Smooth muscle cell (in vitro differentiated cells): ENCODE results near the gene NPHP4. TPM values are rescaled to one million over a fixed set of nuclear protein-coding genes. Genes with fewer than 3 reads are reported as not detected.

Experiments
- DNase-seq: peaks from one replicate; lab custom pipeline; 2025; ENCODE audit not compliant: unreplicated experiment; lab: John Stamatoyannopoulos, UW
- H2AFZ ChIP-seq: fragments of 200-600 bp; sonication (generic); 2 replicates; pipeline ENCODE4 v1.6.0; 2016; ENCODE audit warnings: antibody characterized with exemption, low read depth, mild to moderate bottlenecking
- H3F3A ChIP-seq: fragments of 200-600 bp; sonication (generic); 2 replicates; pipeline ENCODE4 v1.6.0; 2017; ENCODE audit warnings: antibody characterized with exemption, low read depth
- H3K27ac ChIP-seq: fragments of 200-600 bp; sonication (generic); 2 replicates; pipeline ENCODE4 v1.5.1; 2016; ENCODE audit warnings: low read depth, mild to moderate bottlenecking
- H3K27me3 ChIP-seq: fragments of 200-600 bp; sonication (generic); 2 replicates; pipeline ENCODE4 v1.6.1; 2016; ENCODE audit warnings: low read depth, mild to moderate bottlenecking
- H3K36me3 ChIP-seq: fragments of 200-600 bp; sonication (generic); 2 replicates; pipeline ENCODE4 v1.5.1; 2016; ENCODE audit warnings: low read depth
- H3K4me1 ChIP-seq: fragments of 200-600 bp; sonication (generic); 2 replicates; pipeline ENCODE4 v1.5.1; 2016; ENCODE audit warnings: low read depth
- H3K4me2 ChIP-seq: fragments of 200-600 bp; sonication (generic); 2 replicates; pipeline ENCODE4 v1.6.0; 2016; ENCODE audit warnings: mild to moderate bottlenecking
- H3K4me3 ChIP-seq: fragments of 200-600 bp; sonication (generic); 2 replicates; pipeline ENCODE4 v1.5.1; 2016; ENCODE audit warnings: mild to moderate bottlenecking
- H3K79me2 ChIP-seq: fragments of 200-600 bp; sonication (generic); 2 replicates; pipeline ENCODE4 v1.6.0; 2016; ENCODE audit warnings: low read depth, mild to moderate bottlenecking
- H3K9ac ChIP-seq: fragments of 200-600 bp; sonication (generic); 2 replicates; pipeline ENCODE4 v1.6.0; 2016; ENCODE audit warnings: low read depth
- H3K9me3 ChIP-seq: fragments of 200-600 bp; sonication (generic); replicated peaks from 2 replicates; pipeline ENCODE4 v1.5.1; 2016; ENCODE audit warnings: low read depth
- H4K20me1 ChIP-seq: fragments of 200-600 bp; sonication (generic); 2 replicates; pipeline ENCODE4 v1.6.0; 2016; ENCODE audit warnings: low read depth
- WGBS: methylation state at CpG from one replicate; pipeline ENCODE4 v1.1.7; 2016; ENCODE audit warnings: low lambda C conversion rate; 5-methylcytosine and 5-hydroxymethylcytosine counted together
- polyA plus RNA-seq: library from polyadenylated mRNA; unstranded; fragments of >200 nt; fragmentation: Nextera tagmentation; extraction: Ambion mirVana; gene quantifications from 2 replicates; pipeline ENCODE4 v1.2.1, GENCODE V29; 2016
- total RNA-seq: library from RNA; depleted of rRNA; stranded (reverse); fragments of >200 nt; gene quantifications from 2 replicates; pipeline ENCODE4 v1.2.3, GENCODE V29; 2014
- TF ChIP-seq, protein P1 (sequence below): fragments of 200-600 bp; sonication (generic); IDR thresholded peaks from 2 replicates; pipeline ENCODE4 v1.5.1; 2017; ENCODE audit warnings: borderline replicate concordance, mild to moderate bottlenecking, antibody characterized with exemption; ENCODE audit not compliant: insufficient read depth, poor library complexity, severe bottlenecking

Gene NPHP4
- total and polyA plus RNA-seq, 2 experiments from 2014 or later, result 5.4 to 8.4 TPM

GRCh38 chr1:5858844-5859407 is 133.3 kb downstream of the NPHP4 start:
- Histone ChIP-seq H3K4me1 (no peaks in the 10 kb centered on the region), H3K4me2 (no peak overlapping the region), H2AFZ (no peak overlapping the region), H3K9me3 (no peaks in the 10 kb centered on the region), H3K9ac (no peak overlapping the region), H3K4me3 (no peak overlapping the region), H3F3A (no peaks in the 10 kb centered on the region), H4K20me1 (no peaks in the 10 kb centered on the region), H3K79me2 (no peaks in the 10 kb centered on the region), H3K27me3 (no peaks in the 10 kb centered on the region), H3K27ac (no peak overlapping the region), H3K36me3 (no peaks in the 10 kb centered on the region)
- TF ChIP-seq, protein P1, sequence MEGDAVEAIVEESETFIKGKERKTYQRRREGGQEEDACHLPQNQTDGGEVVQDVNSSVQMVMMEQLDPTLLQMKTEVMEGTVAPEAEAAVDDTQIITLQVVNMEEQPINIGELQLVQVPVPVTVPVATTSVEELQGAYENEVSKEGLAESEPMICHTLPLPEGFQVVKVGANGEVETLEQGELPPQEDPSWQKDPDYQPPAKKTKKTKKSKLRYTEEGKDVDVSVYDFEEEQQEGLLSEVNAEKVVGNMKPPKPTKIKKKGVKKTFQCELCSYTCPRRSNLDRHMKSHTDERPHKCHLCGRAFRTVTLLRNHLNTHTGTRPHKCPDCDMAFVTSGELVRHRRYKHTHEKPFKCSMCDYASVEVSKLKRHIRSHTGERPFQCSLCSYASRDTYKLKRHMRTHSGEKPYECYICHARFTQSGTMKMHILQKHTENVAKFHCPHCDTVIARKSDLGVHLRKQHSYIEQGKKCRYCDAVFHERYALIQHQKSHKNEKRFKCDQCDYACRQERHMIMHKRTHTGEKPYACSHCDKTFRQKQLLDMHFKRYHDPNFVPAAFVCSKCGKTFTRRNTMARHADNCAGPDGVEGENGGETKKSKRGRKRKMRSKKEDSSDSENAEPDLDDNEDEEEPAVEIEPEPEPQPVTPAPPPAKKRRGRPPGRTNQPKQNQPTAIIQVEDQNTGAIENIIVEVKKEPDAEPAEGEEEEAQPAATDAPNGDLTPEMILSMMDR, result no peak
- no peak for DNase-seq
- WGBS, result 84% methylated on average over 25 of the region's 25 CpGs

- H3K27me3 ChIP-seq, result no peaks in the 10 kb centered on the region
- no peak overlapping the region for H3K4me2 ChIP-seq
- H3K4me3 ChIP-seq, result no peak overlapping the region
- H3K36me3 ChIP-seq, result no peaks in the 10 kb centered on the region
- no peaks in the 10 kb centered on the region for H3K79me2 ChIP-seq
- H3K9me3 ChIP-seq, result no peaks in the 10 kb centered on the region
- no peak overlapping the region for H3K27ac ChIP-seq
- H2AFZ ChIP-seq, result no peak overlapping the region
- no peak overlapping the region for H3K9ac ChIP-seq
- no peaks in the 10 kb centered on the region for H3K4me1 ChIP-seq
- DNase-seq, result no peak
- WGBS, result 92% methylated on average over 13 of the region's 19 CpGs
- no peaks in the 10 kb centered on the region for H4K20me1 ChIP-seq
- TF ChIP-seq, protein P1, result no peak
- H3F3A ChIP-seq, result no peaks in the 10 kb centered on the region
These were observed 134.0 kb downstream of the NPHP4 start for GRCh38 chr1:5858246-5858645.

DNA sequence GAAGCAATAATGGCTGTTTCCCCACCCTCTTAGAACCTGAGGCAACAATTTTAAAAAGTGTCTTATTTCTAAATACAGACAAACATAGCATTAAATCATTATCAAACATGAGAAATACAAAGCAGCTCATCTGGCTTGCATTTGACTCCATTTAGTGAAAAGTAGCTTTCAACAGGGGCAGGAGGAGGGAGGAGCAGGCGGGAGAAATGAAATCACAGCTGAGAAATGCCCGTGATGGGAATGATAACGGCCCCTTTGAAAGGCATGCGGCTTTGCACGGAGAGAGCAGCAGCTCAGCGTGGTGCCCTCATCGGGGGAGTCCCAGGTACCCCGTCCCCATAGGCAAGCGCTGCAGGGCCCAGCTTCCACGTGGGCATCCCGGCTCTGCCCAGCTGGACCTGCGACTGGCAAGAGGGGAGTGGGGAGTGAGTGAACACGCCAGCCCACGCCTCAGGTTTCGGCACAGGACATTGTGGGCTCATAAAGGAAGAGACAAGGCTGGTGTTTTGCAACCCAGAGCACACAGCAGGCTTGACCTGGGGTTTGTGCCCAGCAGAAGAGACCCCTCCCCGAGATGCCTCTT is 134.6 kb downstream of the NPHP4 start:
- H3K9ac ChIP-seq, result no peak overlapping the region
- no peaks in the 10 kb centered on the region for H3K9me3 ChIP-seq
- H3K4me1 ChIP-seq, result no peaks in the 10 kb centered on the region
- H3K4me3 ChIP-seq, result no peak overlapping the region
- no peaks in the 10 kb centered on the region for H3K36me3 ChIP-seq
- H3K79me2 ChIP-seq, result no peaks in the 10 kb centered on the region
- no peaks in the 10 kb centered on the region for H4K20me1 ChIP-seq
- H3F3A ChIP-seq, result no peaks in the 10 kb centered on the region
- no peak for DNase-seq
- H2AFZ ChIP-seq, result no peak overlapping the region
- TF ChIP-seq, protein P1, result no peak
- WGBS, result 68% methylated on average over 16 of the region's 16 CpGs
- H3K27me3 ChIP-seq, result no peaks in the 10 kb centered on the region
- H3K4me2 ChIP-seq, result no peak overlapping the region
- no peak overlapping the region for H3K27ac ChIP-seq

DNA sequence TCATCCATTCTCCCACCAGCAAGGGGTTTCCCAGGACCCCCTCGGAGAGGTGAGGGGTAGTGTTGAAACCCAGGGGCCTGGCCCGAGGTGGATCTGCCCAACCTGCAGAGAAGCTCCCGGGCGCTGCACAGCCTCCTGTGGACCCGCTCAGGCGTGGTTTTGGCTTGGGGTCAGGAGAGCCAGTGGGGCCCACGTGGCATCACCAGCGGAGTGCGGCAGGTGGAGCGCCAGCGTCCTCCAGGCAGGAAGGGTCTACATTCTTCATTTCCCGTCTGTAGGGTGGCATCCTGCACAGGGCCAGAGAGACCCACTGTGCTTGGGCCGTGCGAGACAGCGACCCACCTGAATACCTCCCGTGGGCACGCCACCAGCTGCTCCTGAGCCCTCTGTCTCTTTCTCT is 135.2 kb downstream of the NPHP4 start:
- no peak for DNase-seq
- Histone ChIP-seq H3K27me3 (no peaks in the 10 kb centered on the region), H3K4me3 (no peak overlapping the region), H3K79me2 (no peaks in the 10 kb centered on the region), H4K20me1 (no peaks in the 10 kb centered on the region), H3K4me1 (no peaks in the 10 kb centered on the region), H3K9ac (no peak overlapping the region), H3K4me2 (no peak overlapping the region), H2AFZ (no peak overlapping the region), H3K36me3 (no peaks in the 10 kb centered on the region), H3F3A (no peaks in the 10 kb centered on the region), H3K27ac (no peak overlapping the region), H3K9me3 (no peaks in the 10 kb centered on the region)
- WGBS, result 96% methylated on average over 17 of the region's 17 CpGs
- TF ChIP-seq, protein P1, result no peak
